Measurements from ENCODE around the gene SLC2A9.

SLC2A9 gene

GRCh38 chr4:9988363-9988749 lies 32.9 kb downstream of the SLC2A9 start (continued):
- TF ChIP-seq ZNF8 (CRISPR knock-in tag; IDR thresholded peaks at IDR 0.05) (no peak), CREB5 (CRISPR knock-in tag; IDR thresholded peaks at IDR 0.05; ENCODE audit: low read depth) (no peak), OSR1 (CRISPR knock-in tag; IDR thresholded peaks at IDR 0.05) (no peak), ZNF70 (CRISPR knock-in tag; IDR thresholded peaks at IDR 0.05) (no peak), TCF4 (CRISPR knock-in tag; IDR thresholded peaks at IDR 0.05; ENCODE audit: borderline replicate concordance) (no peak), CSDC2 (CRISPR knock-in tag; IDR thresholded peaks at IDR 0.05) (no peak)

GRCh38 chr4:9987749-9988362 lies 33.4 kb downstream of the SLC2A9 start:
- ATAC-seq = no peak
- TF ChIP-seq ZFP3 (CRISPR knock-in tag; IDR thresholded peaks at IDR 0.05) = no peak
- no peak for TF ChIP-seq TSHZ2 (CRISPR knock-in tag; IDR thresholded peaks at IDR 0.05)
- no peak for TF ChIP-seq CREB5 (CRISPR knock-in tag; IDR thresholded peaks at IDR 0.05; ENCODE audit: low read depth)
- no peak for TF ChIP-seq BACH2 (CRISPR knock-in tag; IDR thresholded peaks at IDR 0.05; ENCODE audit: borderline replicate concordance)
- TF ChIP-seq POU6F1 (CRISPR knock-in tag; IDR thresholded peaks at IDR 0.05; ENCODE audit: borderline replicate concordance, low read depth) = no peak
- TF ChIP-seq PATZ1 (CRISPR knock-in tag; IDR thresholded peaks at IDR 0.05; ENCODE audit: borderline replicate concordance) = no peak
- TF ChIP-seq ESRRG (CRISPR knock-in tag; IDR thresholded peaks at IDR 0.05) = no peak
- no peak for TF ChIP-seq GLIS3 (CRISPR knock-in tag; IDR thresholded peaks at IDR 0.05)
- TF ChIP-seq TOX (CRISPR knock-in tag; IDR thresholded peaks at IDR 0.05; ENCODE audit: borderline replicate concordance) = no peak
- TF ChIP-seq ZNF8 (CRISPR knock-in tag; IDR thresholded peaks at IDR 0.05) = no peak
- TF ChIP-seq ZNF565 (CRISPR knock-in tag; conservative IDR thresholded peaks at IDR 0.05; ENCODE audit: low read depth) = no peak
- no peak for TF ChIP-seq RARB (CRISPR knock-in tag; IDR thresholded peaks at IDR 0.05)
- TF ChIP-seq TCF4 (CRISPR knock-in tag; IDR thresholded peaks at IDR 0.05; ENCODE audit: borderline replicate concordance) = no peak
- no peak for TF ChIP-seq ISL1 (CRISPR knock-in tag; IDR thresholded peaks at IDR 0.05)
- TF ChIP-seq CSRNP3 (CRISPR knock-in tag; IDR thresholded peaks at IDR 0.05) = no peak
- TF ChIP-seq PPARA (CRISPR knock-in tag; IDR thresholded peaks at IDR 0.05; ENCODE audit: borderline replicate concordance) = no peak

- TF ChIP-seq OSR1 (CRISPR knock-in tag; IDR thresholded peaks at IDR 0.05) (no peak), POU6F1 (CRISPR knock-in tag; IDR thresholded peaks at IDR 0.05; ENCODE audit: borderline replicate concordance, low read depth) (no peak), ARNTL (CRISPR knock-in tag; IDR thresholded peaks at IDR 0.05; ENCODE audit: borderline replicate concordance, low read depth) (no peak), ZNF8 (CRISPR knock-in tag; IDR thresholded peaks at IDR 0.05) (no peak), ZNF70 (CRISPR knock-in tag; IDR thresholded peaks at IDR 0.05) (no peak), ZFP3 (CRISPR knock-in tag; IDR thresholded peaks at IDR 0.05) (no peak), TSHZ2 (CRISPR knock-in tag; IDR thresholded peaks at IDR 0.05) (no peak), ZFP30 (CRISPR knock-in tag; IDR thresholded peaks at IDR 0.05) (no peak), ISL1 (CRISPR knock-in tag; IDR thresholded peaks at IDR 0.05) (no peak), RARB (CRISPR knock-in tag; IDR thresholded peaks at IDR 0.05) (no peak), PPARA (CRISPR knock-in tag; IDR thresholded peaks at IDR 0.05; ENCODE audit: borderline replicate concordance) (no peak), CSDC2 (CRISPR knock-in tag; IDR thresholded peaks at IDR 0.05) (no peak), ESRRG (CRISPR knock-in tag; IDR thresholded peaks at IDR 0.05) (no peak)
These were observed 36.7 kb downstream of the SLC2A9 start for GRCh38 chr4:9984621-9985020.

More at GRCh38 chr4:9984621-9985020, 36.7 kb downstream of the SLC2A9 start:
- ATAC-seq = no peak
